Retinal pigment epithelial cell (primary cell): Measurements from ENCODE around the gene MAP7D2.
A peak's percentile ranks its signal among the peaks of the same experiment; 100 is the strongest.

Experiments
- DNase-seq: peaks from one replicate; pipeline ENCODE4 v3.0.0-alpha.2; 2010; ENCODE audit warnings: low read depth
- H3K4me3 ChIP-seq: 2 replicates; pipeline ENCODE4 v1.5.1; 2011; ENCODE audit warnings: mild to moderate bottlenecking, low read length, control low read depth, moderate library complexity
- TF ChIP-seq, protein P1 (sequence below): conservative IDR thresholded peaks from 2 replicates; pipeline ENCODE4 v1.5.1; 2011; ENCODE audit warnings: low read depth, low read length, control low read depth, inconsistent platforms

Gene MAP7D2

GRCh38 chrX:20071511-20072079 is 45.1 kb downstream of the MAP7D2 start:
- DNase-seq = no peak
- TF ChIP-seq, protein P1, sequence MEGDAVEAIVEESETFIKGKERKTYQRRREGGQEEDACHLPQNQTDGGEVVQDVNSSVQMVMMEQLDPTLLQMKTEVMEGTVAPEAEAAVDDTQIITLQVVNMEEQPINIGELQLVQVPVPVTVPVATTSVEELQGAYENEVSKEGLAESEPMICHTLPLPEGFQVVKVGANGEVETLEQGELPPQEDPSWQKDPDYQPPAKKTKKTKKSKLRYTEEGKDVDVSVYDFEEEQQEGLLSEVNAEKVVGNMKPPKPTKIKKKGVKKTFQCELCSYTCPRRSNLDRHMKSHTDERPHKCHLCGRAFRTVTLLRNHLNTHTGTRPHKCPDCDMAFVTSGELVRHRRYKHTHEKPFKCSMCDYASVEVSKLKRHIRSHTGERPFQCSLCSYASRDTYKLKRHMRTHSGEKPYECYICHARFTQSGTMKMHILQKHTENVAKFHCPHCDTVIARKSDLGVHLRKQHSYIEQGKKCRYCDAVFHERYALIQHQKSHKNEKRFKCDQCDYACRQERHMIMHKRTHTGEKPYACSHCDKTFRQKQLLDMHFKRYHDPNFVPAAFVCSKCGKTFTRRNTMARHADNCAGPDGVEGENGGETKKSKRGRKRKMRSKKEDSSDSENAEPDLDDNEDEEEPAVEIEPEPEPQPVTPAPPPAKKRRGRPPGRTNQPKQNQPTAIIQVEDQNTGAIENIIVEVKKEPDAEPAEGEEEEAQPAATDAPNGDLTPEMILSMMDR = no peak
- H3K4me3 ChIP-seq = no peak overlapping the region

- TF ChIP-seq, protein P1 = no peak
- DNase-seq = peak; percentile 77
Observed at GRCh38 chrX:20067709-20068561, 48.8 kb downstream of the MAP7D2 start.

GRCh38 chrX:20066968-20067708 is 49.6 kb downstream of the MAP7D2 start:
- no peak for DNase-seq
- no peak overlapping the region for H3K4me3 ChIP-seq

More at GRCh38 chrX:20067709-20068561, 48.8 kb downstream of the MAP7D2 start:
- no peak overlapping the region for H3K4me3 ChIP-seq

GRCh38 chrX:20063716-20064351 is 52.9 kb downstream of the MAP7D2 start:
- DNase-seq = no peak
- TF ChIP-seq, protein P1 = peak; percentile 32
- H3K4me3 ChIP-seq = no peak overlapping the region

More at GRCh38 chrX:20066968-20067708, 49.6 kb downstream of the MAP7D2 start:
- TF ChIP-seq, protein P1 = peak; percentile 61

GRCh38 chrX:20063153-20063552 is 53.6 kb downstream of the MAP7D2 start:
- H3K4me3 ChIP-seq = no peak overlapping the region
- DNase-seq = no peak
- TF ChIP-seq, protein P1 = no peak

- no peak overlapping the region for H3K4me3 ChIP-seq
- peak; percentile 39 for DNase-seq
- TF ChIP-seq, protein P1 = no peak
Observed at GRCh38 chrX:20061855-20062254, 54.9 kb downstream of the MAP7D2 start.
